ENCODE measurements around the gene CDC23.
A peak's percentile ranks its signal among the peaks of the same experiment; 100 is the strongest.
"Not testable (repeated sequence)": the region's sequence is repeated elsewhere in the genome, so short reads cannot be mapped to it uniquely, and the experiment has no call there.

The CDC23 gene, protein sequence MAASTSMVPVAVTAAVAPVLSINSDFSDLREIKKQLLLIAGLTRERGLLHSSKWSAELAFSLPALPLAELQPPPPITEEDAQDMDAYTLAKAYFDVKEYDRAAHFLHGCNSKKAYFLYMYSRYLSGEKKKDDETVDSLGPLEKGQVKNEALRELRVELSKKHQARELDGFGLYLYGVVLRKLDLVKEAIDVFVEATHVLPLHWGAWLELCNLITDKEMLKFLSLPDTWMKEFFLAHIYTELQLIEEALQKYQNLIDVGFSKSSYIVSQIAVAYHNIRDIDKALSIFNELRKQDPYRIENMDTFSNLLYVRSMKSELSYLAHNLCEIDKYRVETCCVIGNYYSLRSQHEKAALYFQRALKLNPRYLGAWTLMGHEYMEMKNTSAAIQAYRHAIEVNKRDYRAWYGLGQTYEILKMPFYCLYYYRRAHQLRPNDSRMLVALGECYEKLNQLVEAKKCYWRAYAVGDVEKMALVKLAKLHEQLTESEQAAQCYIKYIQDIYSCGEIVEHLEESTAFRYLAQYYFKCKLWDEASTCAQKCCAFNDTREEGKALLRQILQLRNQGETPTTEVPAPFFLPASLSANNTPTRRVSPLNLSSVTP

DNA sequence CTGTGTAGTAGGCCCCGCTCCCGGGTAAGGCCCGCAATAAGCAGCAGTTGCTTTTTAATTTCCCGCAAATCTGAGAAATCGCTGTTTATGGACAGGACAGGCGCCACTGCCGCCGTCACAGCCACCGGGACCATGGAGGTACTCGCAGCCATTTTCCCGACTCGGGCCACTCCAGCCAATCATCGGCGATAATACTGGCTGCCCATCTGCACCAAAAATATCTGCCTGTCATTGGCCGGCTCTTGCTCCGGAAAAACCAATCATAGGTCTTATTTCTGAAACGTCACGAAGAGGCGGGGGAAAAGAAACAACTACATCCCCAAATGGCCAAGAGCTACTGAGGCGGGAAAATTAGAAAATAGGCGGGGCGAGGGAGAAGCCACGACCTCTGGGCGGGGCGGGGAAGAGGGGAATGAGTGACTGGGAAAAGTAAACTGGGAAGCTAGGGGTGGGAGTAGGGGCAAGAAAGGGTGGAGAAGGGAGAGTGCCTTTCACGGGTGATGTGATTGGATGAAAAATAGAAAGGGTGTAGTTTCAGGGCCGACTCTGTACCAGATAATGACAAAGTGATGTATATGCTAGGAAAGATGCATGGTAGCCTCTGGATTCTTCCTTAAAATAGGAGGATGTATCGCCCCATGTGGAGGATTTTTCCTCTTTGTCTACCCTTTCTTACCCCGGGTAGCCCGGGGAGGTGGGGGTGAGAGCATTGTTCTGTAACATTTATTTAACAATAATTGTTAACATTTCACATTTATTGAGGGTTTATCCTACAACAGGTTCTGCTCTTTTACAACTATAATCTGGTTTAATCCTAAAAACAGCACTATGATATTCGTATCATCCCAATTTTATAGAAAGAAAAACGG lies at the start of gene CDC23:
Gene CDC23, minus strand, starts transcription at position 163 of the 869 bp plus-strand sequence. Its CDS starts 11 bp downstream, at position 152.
- peak; percentile 89 for DNase-seq

DNA sequence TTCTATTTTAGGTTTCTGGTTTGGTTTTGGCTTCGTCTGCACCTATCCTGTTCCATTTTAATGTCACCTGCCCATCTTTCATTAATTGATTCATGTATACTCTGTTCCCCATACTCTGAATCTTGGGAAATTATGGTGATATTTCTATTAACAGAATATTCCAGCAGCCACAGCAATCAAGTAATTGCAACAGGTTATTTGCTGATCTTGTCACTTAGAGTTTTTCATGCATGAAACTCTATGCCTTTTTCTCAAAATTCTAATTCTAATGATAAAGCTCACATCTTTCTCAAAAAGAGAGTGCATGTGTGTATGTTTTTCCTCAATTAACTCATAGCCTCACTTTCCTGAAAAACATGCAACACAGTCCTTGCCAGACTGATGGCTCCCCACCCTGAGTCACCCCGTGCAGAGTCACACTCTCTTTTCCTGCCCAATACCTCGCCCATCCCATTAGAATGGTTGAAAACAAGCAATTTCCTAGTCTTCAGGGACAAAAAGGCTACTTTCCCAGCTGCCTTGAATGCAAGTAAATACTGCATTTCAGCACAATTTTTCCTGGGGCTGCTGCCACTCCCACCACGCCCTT lies 45.7 kb upstream of the CDC23 start:
- DNase-seq: no peak

DNA sequence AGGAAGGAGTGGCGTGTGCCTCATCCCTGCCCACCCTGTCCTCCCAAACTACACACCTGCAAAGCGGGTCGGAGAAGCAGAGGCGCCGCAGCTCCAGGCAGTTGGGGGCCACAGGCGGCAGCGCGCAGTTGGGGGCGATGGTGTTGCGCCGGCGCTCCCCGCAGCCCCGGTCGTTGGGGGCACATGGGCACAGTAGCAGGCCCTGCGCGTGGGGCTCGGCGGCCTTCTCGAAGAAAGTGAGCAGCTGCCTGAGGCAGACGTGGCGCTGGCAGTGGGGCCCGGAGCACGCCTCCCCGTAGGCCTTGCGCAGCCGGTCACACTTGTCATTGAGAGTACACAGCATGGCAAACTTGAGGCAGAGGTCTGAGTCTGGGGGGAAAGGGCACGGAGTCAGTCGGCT lies 44.5 kb upstream of the CDC23 start:
- DNase-seq: no peak

DNA sequence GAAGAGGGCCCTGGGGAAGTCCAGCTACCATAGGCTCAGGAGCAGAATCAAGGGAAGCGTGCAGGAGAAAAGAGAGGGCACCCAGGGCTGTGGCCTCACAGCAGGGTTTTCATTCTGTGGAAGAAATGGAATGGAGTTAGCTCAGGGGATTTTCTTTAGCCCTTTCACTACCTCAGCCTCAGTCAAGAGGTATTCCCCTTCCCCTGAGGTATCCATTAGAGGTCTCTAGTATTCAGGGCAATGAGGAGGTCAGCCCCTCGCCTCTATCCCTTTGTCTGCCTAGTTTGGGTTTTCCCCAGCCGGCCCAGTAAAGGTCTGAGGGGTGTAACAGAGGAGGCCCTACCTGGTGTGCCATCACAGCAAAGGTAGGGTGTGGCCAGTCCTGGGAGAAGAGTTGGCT lies 39.8 kb upstream of the CDC23 start:
- no peak for DNase-seq

DNA sequence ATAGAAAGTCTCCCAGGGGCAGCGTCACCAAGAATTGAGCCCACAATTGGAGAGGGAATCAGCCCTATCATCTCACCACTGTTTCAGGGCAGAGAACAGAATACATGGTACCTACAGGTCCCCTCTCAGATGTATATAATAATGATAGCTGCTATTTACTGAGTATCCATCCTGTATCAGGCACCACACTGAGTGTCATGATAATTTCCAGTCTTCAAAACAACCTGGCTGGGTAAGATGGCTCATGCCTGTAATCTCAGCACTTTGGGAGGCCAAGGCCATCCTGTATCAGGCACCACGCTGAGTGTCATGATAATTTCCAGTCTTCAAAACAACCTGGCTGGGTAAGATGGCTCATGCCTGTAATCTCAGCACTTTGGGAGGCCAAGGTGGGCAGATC lies 34.7 kb upstream of the CDC23 start:
- DNase-seq: not testable (repeated sequence)

DNA sequence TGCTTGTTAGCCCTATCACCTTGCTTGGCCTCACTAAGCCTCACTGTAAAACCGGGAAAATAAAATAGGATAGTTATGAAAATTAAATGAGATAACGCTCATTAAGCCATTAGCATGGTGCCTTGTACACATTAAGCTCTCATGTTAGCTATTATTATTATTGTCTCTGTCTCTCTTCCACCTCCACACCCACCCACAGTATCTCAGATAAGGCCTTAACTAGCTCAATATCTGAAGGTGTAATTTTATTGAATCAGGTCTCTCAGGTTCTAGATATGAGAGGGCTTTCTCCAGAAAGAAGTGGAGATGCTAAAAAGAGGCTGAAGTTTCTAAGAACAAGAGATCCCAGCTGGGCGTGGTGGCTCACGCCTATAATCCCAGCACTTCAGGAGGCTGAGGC lies 33.7 kb upstream of the CDC23 start:
- DNase-seq: no peak

DNA sequence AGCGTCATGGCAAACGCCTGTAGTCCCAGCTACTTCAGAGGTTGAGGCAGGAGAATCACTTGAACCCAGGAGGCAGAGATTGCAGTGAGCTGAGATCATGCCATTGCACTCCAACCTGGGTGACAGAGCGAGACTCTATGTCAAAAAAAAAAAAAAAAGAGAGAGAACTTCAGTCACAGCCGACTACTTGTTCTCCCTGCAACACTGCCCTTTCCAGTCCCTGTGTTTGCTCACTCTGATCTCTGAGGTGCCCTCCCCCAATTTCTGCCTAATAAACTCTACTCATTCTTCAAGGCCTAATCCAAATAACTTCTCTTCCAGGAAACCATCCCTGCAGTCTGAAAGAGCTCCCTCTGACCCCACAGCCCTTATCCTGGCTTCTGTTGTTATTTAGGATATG lies 33.2 kb upstream of the CDC23 start:
- no peak for DNase-seq

DNA sequence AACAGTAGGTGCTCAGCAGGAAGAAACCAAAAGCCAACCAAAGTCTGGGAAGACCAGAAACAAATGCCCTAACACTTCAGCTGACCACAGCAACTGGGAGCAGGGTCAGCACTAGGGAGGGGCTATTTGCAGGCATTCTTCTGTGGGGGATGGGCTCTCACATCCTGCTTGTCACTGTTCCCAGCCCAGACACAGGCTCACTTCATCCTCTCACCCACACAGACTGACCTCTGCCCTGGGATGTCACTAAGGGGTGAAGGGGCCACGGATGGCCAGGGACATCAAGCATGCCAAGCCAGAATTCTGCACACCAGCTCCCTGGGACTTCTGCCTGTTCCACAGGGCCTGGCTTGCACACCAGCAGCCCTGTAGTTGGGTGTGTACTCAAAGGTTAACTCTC lies 32.6 kb upstream of the CDC23 start:
- DNase-seq: no peak

DNA sequence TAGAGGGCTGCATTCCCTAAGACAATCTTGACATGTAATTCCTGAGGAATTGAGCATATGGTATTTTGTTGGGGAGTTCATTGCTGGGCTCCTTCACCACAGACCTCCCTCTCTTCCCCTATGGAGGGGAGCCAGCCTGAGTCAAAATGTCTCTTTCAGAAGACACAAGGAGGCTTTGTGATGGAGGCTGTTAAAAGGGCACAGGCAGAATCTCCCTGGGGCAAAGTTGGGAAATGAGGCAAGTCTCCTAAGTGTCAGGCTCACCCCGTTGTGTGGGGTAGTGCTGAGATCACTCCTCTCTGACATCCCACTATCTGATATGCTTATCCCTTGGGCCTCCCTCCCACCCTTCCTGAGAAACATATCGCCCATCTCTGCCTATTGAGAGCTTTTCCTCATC lies 30.7 kb upstream of the CDC23 start:
- DNase-seq: no peak

DNA sequence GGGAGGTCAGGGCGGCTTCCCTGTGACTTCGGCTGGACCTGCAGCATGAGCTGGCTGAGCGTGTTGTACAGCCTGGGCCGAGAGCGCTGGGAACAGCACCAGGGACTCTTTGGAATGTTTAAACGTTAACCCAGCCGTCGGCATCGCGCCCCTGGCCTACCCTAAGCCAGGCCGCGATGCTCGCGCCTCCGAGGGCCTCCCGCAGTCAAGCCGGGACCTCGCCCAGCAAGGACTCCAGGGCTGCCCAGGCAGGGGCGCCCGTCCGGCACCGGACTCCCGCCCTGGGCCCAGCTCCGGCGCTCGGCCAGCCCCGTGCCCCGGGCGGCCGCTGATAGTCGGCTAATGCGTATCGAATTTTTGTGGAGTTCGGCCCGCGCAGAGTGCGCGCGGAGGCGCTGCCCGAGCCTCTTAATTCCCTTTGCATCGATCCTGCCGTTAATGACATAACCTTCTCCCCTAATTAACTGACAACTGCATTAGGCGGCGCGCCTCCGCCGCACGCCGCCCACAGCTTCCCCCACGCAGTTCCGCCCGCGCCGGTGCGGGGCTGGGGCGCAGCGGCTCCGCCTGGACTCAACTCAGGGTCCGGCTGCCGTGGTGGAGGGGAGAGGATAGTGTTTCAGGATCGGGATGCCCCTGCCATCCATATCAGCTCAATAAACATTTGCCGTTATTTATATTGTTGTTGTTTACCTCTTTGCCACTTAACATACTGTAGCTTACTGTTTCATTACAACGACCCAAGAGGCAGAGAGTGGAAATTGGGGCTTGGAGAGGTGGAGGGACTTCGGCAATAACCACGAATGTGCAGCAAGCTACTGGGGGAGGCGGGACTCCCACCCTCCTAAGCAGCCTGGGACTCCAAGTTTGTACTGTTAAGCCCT lies 28.8 kb upstream of the CDC23 start:
- DNase-seq: peak; percentile 2

DNA sequence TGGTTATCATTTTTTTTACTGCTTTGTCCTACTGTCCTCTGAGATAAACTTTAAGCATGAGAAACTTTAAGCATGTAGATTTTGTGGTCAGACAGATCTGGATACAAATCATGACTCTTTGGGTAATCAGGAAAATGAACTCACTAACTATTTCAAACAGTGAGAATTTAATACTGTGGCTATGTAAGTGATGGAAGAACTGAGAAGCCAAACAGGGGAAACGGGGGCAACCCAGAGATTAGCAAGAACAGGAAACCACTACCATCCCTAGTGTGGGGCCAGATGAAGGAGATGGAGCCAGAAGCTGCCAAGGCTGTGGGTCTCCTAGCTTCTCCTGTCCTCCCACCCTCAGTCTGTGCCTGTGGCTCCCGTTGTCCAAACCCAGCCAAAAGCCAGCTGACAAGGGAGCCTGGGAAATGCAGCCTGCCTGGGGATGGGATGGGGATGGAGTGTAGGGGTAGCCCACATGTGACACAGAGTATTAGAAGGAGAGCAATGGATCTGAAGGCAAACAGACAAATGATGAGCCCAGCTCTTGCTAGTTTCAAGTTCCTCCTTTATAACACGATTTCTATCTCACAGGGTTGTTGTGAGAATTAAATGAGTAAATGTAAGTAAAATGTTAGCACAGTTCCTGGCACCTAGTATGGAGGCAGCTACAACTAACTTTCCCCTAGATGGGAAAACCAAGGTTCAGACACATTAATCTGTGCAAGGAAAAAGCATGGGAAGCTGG lies 27.7 kb upstream of the CDC23 start:
- no peak for DNase-seq

DNA sequence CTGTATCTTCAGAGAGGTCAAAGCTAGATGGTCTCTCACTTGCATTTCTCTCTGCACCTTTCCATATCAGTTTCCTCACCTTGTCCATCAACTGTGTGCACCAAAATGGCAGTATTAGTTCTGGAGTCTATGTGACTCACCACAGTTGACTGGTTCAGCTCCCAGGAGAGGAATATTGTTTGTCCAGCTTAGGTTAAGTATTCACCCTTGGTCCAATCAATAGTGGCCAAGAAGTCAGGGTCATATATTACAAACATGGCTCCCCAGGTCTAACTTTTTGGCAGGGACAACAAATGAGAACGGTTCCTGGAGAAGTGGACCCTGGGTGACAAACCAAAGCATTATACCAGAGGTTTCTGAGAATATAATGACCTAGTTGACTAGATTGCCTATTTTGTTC lies 24.9 kb upstream of the CDC23 start:
- DNase-seq: no peak

DNA sequence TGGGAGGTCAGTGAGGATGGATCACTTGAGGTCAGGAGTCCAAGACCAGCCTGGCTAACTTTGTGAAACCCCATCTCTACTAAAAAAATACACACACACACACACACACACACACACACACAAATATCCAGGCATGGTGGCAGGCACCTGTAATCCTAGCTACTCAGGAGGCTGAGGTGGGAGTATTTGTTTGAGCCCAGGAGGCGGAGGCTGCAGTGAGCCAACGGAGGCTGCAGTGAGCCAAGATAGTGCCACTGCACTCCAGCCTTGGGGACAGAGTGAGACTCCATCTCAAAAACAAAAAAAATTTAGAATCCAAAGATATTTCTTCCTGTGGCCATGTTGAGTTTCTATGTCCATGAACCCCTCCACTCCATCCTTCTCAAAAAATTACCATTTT lies 21.5 kb upstream of the CDC23 start:
- DNase-seq: no peak

DNA sequence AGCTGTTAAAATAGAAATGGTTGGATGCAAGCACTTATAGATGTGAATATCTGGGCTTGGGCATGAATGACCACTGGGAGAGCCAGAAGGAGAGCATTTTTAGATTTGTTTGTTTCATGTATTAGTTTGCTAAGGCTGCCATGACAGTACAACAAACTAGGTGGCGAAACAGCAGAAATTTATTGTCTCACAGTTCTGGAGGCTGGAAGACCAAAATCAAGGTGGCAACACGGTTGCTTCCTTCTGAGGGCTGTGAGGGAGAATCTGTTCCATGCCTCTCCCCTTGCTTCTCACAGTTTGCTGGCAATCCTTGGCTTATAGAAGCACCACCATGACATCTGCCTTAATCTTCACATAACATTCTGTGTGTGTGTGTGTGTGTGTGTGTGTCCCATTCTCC lies 20.2 kb upstream of the CDC23 start:
- no peak for DNase-seq

DNA sequence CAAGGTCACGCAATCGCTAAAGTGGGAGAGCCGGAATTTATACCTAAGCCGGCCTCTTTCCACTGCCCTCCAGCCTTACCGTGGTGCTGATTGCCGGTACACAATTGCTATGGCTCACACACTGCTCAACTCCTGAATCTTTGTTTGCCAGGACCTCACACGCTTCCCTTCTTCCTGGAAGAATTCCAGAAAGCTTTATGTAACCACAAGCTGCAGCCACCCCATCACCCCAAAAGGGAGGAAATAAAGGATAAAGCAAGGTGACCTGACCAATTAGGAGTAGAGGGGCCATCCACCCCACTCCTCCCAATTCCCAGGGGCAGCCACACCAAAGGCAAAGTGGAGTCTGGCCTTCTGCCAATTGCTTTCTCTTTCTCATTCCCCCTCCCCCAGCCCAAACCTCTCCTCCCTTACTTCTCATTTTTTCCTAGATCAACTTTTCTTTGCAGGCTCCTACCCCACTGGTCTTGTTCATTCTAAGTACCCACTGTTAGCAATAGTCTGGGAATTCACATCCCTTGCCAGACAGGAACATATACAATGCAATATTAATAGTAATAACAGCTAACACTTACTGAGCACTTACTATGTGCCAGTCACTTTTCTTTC lies 18.0 kb upstream of the CDC23 start:
- no peak for DNase-seq

DNA sequence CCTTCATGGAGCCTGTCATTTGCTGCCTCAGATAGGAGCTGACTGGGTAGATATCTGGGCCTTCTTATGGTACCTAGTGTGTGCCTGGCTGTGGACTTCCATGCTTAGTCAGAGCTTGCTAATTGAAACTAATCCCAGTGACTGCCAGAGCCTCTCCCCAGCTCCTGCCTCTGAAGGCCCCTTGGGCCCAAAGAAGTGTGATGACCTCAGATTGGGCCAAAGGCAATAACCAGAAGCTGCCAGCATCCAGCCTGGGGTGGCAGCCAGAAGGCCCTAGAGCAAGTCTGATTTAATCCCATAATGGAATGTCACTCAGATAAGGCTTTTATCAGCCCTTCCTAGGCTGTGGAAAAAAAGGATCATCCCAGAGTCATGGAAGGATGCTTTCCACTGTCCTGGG lies 17.1 kb upstream of the CDC23 start:
- DNase-seq: no peak

DNA sequence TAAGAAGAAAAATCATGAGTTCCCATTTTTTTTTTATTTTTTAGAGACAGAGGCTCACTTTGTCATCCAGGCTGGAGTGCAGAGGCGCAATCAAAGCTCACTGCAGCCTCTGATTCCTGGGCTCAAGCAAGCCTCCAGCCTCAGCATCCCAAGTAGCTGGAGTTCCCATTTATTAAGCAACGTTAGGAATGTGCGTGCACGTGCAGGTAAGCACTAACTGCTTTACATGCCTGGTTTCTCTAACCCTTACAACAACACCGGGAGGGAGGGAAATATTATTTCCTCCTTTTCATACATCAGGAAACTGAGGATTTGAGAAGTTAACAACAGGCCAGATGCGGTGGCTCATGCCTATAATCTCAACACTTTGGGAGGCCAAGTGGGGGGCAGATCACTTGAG lies 16.3 kb upstream of the CDC23 start:
- DNase-seq: no peak

DNA sequence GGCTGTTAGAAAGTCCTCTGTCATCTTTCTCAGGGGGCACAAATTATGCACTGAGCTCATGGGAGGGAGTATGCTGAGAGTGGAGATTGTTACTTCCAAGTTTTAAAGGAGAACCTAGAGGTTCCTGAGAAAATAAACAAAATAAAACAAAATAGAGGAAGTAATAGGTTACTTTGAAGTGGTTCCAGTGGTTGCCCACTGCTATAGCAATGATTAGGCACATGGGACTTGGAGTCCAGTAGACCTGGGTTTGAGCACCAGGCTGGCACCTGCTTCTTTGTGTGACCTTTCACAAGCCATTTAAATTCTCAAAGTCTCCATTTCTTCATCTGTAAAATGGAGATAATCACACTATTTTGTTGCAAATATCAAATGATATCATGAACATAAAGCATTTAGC lies 13.8 kb upstream of the CDC23 start:
- DNase-seq: no peak

DNA sequence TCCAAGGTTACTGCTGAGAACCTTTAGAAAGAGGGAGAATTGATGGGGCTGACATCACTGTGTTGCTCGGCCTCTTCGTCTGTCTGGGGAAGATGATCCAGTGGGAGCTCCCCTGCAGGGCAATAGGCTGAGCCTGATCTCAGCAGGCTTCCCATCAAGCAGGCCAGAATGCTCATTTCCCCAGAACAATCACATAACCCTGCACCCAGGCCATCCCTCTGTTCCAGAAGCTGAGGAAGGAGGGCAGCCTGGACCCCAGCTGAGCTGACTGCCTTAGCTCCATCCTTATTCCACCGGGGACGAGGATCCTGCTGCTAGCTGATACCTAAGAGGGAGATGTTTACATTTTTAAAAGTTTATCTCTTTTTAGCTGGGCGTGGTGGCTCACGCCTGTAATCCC lies 11.6 kb upstream of the CDC23 start:
- no peak for DNase-seq

DNA sequence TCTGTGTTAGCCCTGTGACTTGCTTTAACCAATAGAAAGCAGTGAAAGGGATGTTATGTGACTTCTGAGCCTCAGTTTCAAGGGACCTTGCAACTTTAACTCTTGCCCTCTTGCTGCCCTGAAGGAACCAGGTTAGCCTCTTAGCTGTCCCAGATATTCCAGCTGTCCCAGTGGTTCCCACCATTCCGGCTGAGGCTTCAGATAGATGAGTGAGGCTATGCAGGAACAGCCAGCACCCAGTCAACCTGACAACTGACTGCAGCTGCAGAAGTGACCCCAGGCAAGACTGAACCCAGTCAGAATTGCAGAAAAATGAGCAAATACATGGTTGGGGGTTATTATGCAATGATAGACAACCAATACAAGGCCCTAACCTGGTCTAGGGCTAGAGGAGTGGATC lies 10.4 kb upstream of the CDC23 start:
- DNase-seq: no peak

DNA sequence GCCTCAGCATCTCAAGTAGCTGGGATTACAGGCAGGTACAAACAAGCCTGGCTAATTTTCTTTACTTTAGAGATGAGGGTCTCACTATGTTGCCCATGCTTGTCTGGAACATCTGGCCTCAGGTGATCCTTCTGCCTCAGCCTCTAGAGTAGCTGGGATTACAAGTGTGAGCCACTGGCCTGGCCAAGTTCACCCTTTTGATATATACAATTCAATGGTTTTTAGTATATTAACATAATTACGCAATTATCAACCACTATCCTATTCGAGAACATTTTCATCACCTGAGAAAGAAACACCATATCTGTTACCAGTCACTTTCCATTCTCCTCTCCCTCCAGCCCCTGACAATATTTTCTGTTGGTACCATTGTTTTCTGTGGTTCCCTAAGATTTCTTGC lies 3.7 kb upstream of the CDC23 start:
- DNase-seq: no peak
